ENCODE data around the gene MRM1.

- no peak for TF ChIP-seq EZH2phosphoT487 (IDR thresholded peaks at IDR 0.05; ENCODE audit: insufficient read depth, low read depth)
- no peak for TF ChIP-seq EZH2 (IDR thresholded peaks at IDR 0.05; ENCODE audit: insufficient read depth, poor library complexity, severe bottlenecking)
Measured at GRCh38 chr17:36647636-36648035, 46.3 kb downstream of the MRM1 start.
